ENCODE measurements around the gene TNFAIP8L2.

TNFAIP8L2 gene

DNA sequence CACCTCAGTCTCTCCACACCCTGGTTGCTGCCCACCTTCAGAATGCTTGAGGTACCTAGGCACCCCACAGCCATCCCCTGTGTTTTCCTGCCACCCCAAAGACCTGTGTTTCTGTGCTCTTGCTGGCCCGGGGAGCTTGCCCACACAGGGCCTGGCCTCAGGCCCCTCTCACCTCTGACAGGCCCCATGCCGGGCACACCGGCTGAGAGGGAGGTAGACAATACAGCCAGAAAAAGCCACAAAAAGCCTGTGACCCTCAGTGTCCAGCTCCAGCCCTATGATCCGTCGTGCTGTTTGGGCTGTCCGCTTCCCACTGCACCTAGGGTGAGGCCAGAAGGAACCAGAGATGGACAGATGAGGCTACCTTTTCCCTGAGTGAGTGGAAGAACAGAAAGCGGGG lies 21.5 kb upstream of the TNFAIP8L2 start:
- TF ChIP-seq POLR2AphosphoS5 (IDR thresholded peaks at IDR 0.05; ENCODE audit: low read depth, low read length) (no peak), TAF1 (IDR thresholded peaks at IDR 0.05; ENCODE audit: borderline replicate concordance, low read depth, low read length) (no peak), POLR2A (IDR thresholded peaks at IDR 0.05; ENCODE audit: low read depth, low read length) (no peak)
- DNase-seq (ENCODE audit: insufficient read length): no peak
- no peak for FAIRE-seq

DNA sequence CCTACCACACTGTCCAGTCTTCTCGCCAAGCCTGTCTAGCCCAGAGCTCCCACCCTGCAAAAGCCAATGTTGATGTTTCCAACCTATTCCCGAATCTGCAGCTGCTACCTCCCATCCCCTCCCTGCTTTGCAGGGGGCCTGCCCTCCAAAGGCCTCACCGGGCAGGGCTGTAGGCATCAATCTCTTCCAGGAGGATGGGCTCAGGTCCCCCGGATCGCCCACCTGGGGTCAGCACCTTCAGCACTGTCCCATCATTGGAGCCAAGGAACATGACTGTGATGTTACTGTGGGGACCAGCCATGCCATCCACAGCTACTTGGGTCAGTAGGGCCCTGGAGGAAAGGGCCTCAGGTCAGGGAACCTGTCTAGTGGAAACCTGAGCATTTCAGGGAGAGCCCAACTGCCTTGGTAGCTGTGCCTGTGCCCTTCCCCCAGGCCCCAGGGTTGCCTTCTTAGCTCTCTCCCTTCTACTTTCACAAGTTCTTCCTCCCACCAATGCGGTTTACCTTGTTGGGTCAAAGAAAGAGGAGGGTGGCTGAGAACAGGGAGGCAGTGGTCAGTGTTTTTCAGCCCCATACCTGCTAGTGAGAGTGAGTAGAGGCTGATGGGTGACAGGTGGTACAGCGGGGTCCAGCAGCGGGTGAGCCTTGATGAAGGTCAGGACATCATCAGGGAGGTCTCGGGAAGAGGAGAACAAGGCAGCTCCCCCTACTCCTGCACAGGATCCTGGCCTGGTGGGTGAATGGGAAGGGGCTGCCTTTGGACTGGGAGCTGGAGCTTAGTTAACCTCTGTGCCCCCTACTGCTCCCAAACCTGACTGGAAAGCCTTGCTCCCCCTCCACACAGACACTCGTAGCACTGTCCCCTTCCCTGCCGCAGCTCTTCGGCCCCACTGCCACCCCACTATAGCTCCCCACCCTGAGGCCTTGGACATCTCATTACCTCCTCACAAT lies 20.7 kb upstream of the TNFAIP8L2 start:
- no peak for TF ChIP-seq POLR2A (IDR thresholded peaks at IDR 0.05; ENCODE audit: low read depth, low read length)
- TF ChIP-seq TAF1 (IDR thresholded peaks at IDR 0.05; ENCODE audit: borderline replicate concordance, low read depth, low read length): no peak
- no peak for TF ChIP-seq POLR2AphosphoS5 (IDR thresholded peaks at IDR 0.05; ENCODE audit: low read depth, low read length)
- DNase-seq (ENCODE audit: insufficient read length) (no peak), FAIRE-seq (no peak)

DNA sequence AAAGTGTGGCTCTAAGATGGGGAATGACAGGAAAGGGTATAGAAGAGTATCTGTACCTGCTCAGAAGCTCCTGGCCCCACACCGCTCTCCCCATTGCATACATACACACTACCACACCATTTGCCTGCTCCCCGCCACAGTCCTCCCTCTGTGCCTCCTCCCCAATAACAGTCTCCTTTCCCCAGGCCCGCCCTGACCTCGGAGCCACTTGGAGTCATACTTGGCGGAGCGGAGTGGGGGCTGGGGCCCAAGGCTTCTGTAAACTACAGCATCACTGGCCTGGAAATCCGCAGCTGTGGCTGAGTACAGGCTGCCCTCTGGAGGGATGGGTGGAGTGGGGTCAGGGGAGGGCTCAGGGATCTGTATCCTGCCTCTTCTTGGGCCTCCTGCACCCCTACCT lies 18.7 kb upstream of the TNFAIP8L2 start:
- no peak for FAIRE-seq
- no peak for DNase-seq (ENCODE audit: insufficient read length)
- no peak for TF ChIP-seq POLR2A (IDR thresholded peaks at IDR 0.05; ENCODE audit: low read depth, low read length)
- TF ChIP-seq TAF1 (IDR thresholded peaks at IDR 0.05; ENCODE audit: borderline replicate concordance, low read depth, low read length): no peak
- TF ChIP-seq POLR2AphosphoS5 (IDR thresholded peaks at IDR 0.05; ENCODE audit: low read depth, low read length): no peak

DNA sequence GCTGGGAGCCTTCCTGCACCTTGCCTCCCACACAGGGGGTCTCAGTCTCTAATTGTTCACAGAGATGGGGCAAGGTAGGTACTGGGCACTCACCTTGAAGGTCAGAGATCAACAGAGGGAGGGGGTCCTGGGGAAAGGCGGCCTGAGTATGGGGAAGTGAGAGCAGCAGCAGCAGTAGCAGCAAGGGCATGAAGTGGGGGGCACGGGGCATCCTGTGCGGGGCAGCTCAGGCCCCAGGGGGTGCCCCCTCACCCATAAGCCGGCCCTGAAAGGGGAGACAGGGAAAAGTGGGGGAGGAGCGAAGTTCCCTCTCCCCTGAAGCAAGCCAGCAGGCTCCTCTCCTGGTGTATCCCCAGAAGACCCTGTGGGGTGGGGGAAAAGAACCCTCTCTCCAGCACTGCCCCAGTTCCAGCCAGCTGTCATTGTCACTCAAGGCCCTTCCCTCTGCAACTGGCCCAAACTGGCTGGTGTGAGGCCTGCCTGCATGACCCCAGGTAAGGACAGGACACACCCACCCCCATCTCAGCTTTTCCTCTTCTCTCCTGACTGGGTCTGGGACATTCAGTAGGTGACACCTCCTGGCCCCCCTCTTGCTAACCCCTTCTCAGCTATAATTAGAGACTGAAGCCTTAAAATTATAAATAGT lies 13.9 kb upstream of the TNFAIP8L2 start:
- TF ChIP-seq POLR2AphosphoS5 (IDR thresholded peaks at IDR 0.05; ENCODE audit: low read depth, low read length) (no peak), POLR2A (IDR thresholded peaks at IDR 0.05; ENCODE audit: low read depth, low read length) (no peak), TAF1 (IDR thresholded peaks at IDR 0.05; ENCODE audit: borderline replicate concordance, low read depth, low read length) (no peak)
- DNase-seq (ENCODE audit: insufficient read length) (no peak), FAIRE-seq (no peak)

DNA sequence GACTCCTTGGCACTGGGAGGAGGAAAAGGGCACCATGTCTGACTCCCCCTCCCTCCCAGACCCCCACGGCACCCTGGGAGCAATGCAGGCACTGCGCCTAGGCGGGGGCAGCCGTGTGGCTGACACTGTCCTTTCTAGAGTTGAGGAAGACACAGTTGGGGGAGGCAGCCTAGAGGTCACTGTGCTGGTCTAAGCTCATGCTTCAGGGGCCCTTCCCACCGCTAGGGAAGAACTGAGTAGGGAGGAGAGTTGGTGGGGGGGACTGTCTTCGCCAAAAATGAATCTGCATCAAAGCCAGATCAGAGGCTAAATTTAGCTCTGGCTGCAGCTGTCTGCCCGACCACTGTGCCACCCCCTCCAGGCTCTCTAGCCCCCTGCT lies 13.4 kb upstream of the TNFAIP8L2 start:
- TF ChIP-seq POLR2A (IDR thresholded peaks at IDR 0.05; ENCODE audit: low read depth, low read length) (no peak), TAF1 (IDR thresholded peaks at IDR 0.05; ENCODE audit: borderline replicate concordance, low read depth, low read length) (no peak), POLR2AphosphoS5 (IDR thresholded peaks at IDR 0.05; ENCODE audit: low read depth, low read length) (no peak)
- FAIRE-seq: no peak

GRCh38 chr1:151143986-151144385 lies 12.5 kb upstream of the TNFAIP8L2 start:
- DNase-seq (ENCODE audit: insufficient read length) (no peak), FAIRE-seq (no peak)
- no peak for TF ChIP-seq POLR2AphosphoS5 (IDR thresholded peaks at IDR 0.05; ENCODE audit: low read depth, low read length)
- TF ChIP-seq TAF1 (IDR thresholded peaks at IDR 0.05; ENCODE audit: borderline replicate concordance, low read depth, low read length): no peak
- TF ChIP-seq POLR2A (IDR thresholded peaks at IDR 0.05; ENCODE audit: low read depth, low read length): no peak

More for the DNA sequence above, 13.4 kb upstream of the TNFAIP8L2 start:
- DNase-seq (ENCODE audit: insufficient read length): no peak

- FAIRE-seq: no peak
- no peak for TF ChIP-seq POLR2AphosphoS5 (IDR thresholded peaks at IDR 0.05; ENCODE audit: low read depth, low read length)
- no peak for TF ChIP-seq POLR2A (IDR thresholded peaks at IDR 0.05; ENCODE audit: low read depth, low read length)
- DNase-seq (ENCODE audit: insufficient read length): no peak
Measured at GRCh38 chr1:151144474-151145303, 11.8 kb upstream of the TNFAIP8L2 start.

GRCh38 chr1:151145304-151146071 lies 11.0 kb upstream of the TNFAIP8L2 start:
- TF ChIP-seq POLR2A (IDR thresholded peaks at IDR 0.05; ENCODE audit: low read depth, low read length) (no peak), TAF1 (IDR thresholded peaks at IDR 0.05; ENCODE audit: borderline replicate concordance, low read depth, low read length) (no peak), POLR2AphosphoS5 (IDR thresholded peaks at IDR 0.05; ENCODE audit: low read depth, low read length) (no peak)
- no peak for FAIRE-seq
- no peak for DNase-seq (ENCODE audit: insufficient read length)

- DNase-seq (ENCODE audit: insufficient read length) (no peak), FAIRE-seq (no peak)
- TF ChIP-seq POLR2A (IDR thresholded peaks at IDR 0.05; ENCODE audit: low read depth, low read length): no peak
- no peak for TF ChIP-seq TAF1 (IDR thresholded peaks at IDR 0.05; ENCODE audit: borderline replicate concordance, low read depth, low read length)
- no peak for TF ChIP-seq POLR2AphosphoS5 (IDR thresholded peaks at IDR 0.05; ENCODE audit: low read depth, low read length)
Measured at GRCh38 chr1:151146072-151146411, 10.4 kb upstream of the TNFAIP8L2 start.

- TF ChIP-seq TAF1 (IDR thresholded peaks at IDR 0.05; ENCODE audit: borderline replicate concordance, low read depth, low read length): no peak
- TF ChIP-seq POLR2A (IDR thresholded peaks at IDR 0.05; ENCODE audit: low read depth, low read length): no peak
- no peak for TF ChIP-seq POLR2AphosphoS5 (IDR thresholded peaks at IDR 0.05; ENCODE audit: low read depth, low read length)
- DNase-seq (ENCODE audit: insufficient read length): peak; percentile 90
- FAIRE-seq: peak; percentile 89
Measured at GRCh38 chr1:151146412-151147131, 9.9 kb upstream of the TNFAIP8L2 start, which contains the start of gene SEMA6C. SEMA6C (minus strand) TSS chr1:151146631; CDS start chr1:151142621, 4,010 bp downstream.

All from GM12892 (cell line).